Muscle of leg (tissue), 16 donors: ENCODE data around the gene PPARA. TPM values are rescaled to one million over a fixed set of nuclear protein-coding genes. Genes with fewer than 3 reads are reported as not detected.

ENCODE experiments used
- DNase-seq: peaks from one replicate; pipeline ENCODE4 v3.0.0; 2013
- H3K27ac ChIP-seq: one replicate; pipeline ENCODE4 v1.5.1; 2013; ENCODE audit warnings: mild to moderate bottlenecking, low read length, control low read depth
- H3K27me3 ChIP-seq: one replicate; pipeline ENCODE4 v1.6.1; 2013; ENCODE audit warnings: low read length; ENCODE audit not compliant: control insufficient read depth, insufficient read depth
- H3K36me3 ChIP-seq: one replicate; pipeline ENCODE4 v1.6.1; 2013; ENCODE audit warnings: low read length; ENCODE audit not compliant: control insufficient read depth, insufficient read depth
- H3K4me1 ChIP-seq: one replicate; pipeline ENCODE4 v1.6.1; 2013; ENCODE audit warnings: low read length; ENCODE audit not compliant: control insufficient read depth, insufficient read depth
- H3K4me3 ChIP-seq: one replicate; pipeline ENCODE4 v1.5.1; 2013; ENCODE audit warnings: low read length, control low read depth
- H3K9me3 ChIP-seq: replicated peaks from 2 replicates; pipeline ENCODE4 v1.6.1; 2013; ENCODE audit warnings: low read depth, low read length; ENCODE audit not compliant: control insufficient read depth
- WGBS: methylation state at CpG from one replicate; pipeline ENCODE4 v1.1.5; 2013; ENCODE audit warnings: missing lambda C conversion rate; ENCODE audit not compliant: insufficient coverage; 5-methylcytosine and 5-hydroxymethylcytosine counted together
- long read RNA-seq, 11 donors: transcript quantifications; one replicate each; lab custom pipeline, GENCODE V29; 2026
- polyA plus RNA-seq, 8 donors: library from polyadenylated mRNA; unstranded; fragments of 120-200 nt; gene quantifications; one replicate each; pipeline versions ENCODE4 v1.2.1 to v1.2.3, GENCODE V29; 2013; ENCODE audit warnings: inconsistent platforms in 1 of 8, low replicate concordance in 1 of 8; ENCODE audit not compliant: insufficient read length in 8 of 8, insufficient read depth in 1 of 8
- total RNA-seq: library from RNA; stranded (reverse); fragments of 120-200 nt; gene quantifications from one replicate; pipeline ENCODE4 v1.2.4, GENCODE V29; 2013

The PPARA gene
- 27.8 TPM for total RNA-seq
- 10 to 100 TPM; 15.5 to 22.8 (median 19.3) TPM for polyA plus RNA-seq
- long read RNA-seq, donor 1 = 0 reads
- long read RNA-seq, donor 2 = 0 reads
- long read RNA-seq, donor 3 = 0 reads
- long read RNA-seq, donor 4 = 0 reads
- long read RNA-seq, donor 5, full-length matches to known transcripts = 3 of 3 reads
- long read RNA-seq, donor 5, partial matches to known transcripts = 0 of 3 reads
- long read RNA-seq, donor 5, other reads (novel, unspliced or antisense) = 0 of 3 reads
- long read RNA-seq, donor 6, full-length matches to known transcripts = 2 of 2 reads
- long read RNA-seq, donor 6, partial matches to known transcripts = 0 of 2 reads
- long read RNA-seq, donor 6, other reads (novel, unspliced or antisense) = 0 of 2 reads
- long read RNA-seq, donor 7, full-length matches to known transcripts = 1 of 7 reads
- long read RNA-seq, donor 7, partial matches to known transcripts = 6 of 7 reads
- long read RNA-seq, donor 7, other reads (novel, unspliced or antisense) = 0 of 7 reads
- long read RNA-seq, donor 8, partial matches to known transcripts = 0 of 1 reads
- long read RNA-seq, donor 8, other reads (novel, unspliced or antisense) = 0 of 1 reads
- long read RNA-seq, donor 9, partial matches to known transcripts = 5 of 5 reads
- long read RNA-seq, donor 9, other reads (novel, unspliced or antisense) = 0 of 5 reads
- long read RNA-seq, donor 10, partial matches to known transcripts = 0 of 1 reads
- long read RNA-seq, donor 10, other reads (novel, unspliced or antisense) = 0 of 1 reads
- long read RNA-seq, donor 11 = 0 reads

- Histone ChIP-seq H3K36me3 (peaks cover 15% of the 10 kb centered on the region), H3K27ac (peak within 1 kb of the TSS; percentile 86), H3K9me3 (no peaks in the 10 kb centered on the region), H3K27me3 (peaks cover 2% of the 10 kb centered on the region), H3K4me3 (peak within 1 kb of the TSS; percentile 93), H3K4me1 (peaks cover 47% of the 10 kb centered on the region)
- 0% methylated on average over 98 of the region's 98 CpGs for WGBS
- peak; percentile 95 for DNase-seq
Observed at GRCh38 chr22:46150034-46150654, at the start of gene PPARA. Gene PPARA (plus strand): TSS chr22:46150526. CDS start chr22:46198384, 47,858 bp downstream.

- no peak for DNase-seq
- H3K27me3 ChIP-seq = no peaks in the 10 kb centered on the region
- H3K36me3 ChIP-seq = peaks cover 80% of the 10 kb centered on the region
- H3K9me3 ChIP-seq = no peaks in the 10 kb centered on the region
- H3K4me3 ChIP-seq = no peak overlapping the region
- peaks cover 42% of the 10 kb centered on the region for H3K4me1 ChIP-seq
- H3K27ac ChIP-seq = no peak overlapping the region
- WGBS = 76% methylated on average over 11 of the region's 11 CpGs
Observed at GRCh38 chr22:46102159-46102558, 48.2 kb upstream of the PPARA start.

GRCh38 chr22:46102752-46103151 is 47.6 kb upstream of the PPARA start:
- no peak overlapping the region for H3K4me3 ChIP-seq
- H3K9me3 ChIP-seq = no peaks in the 10 kb centered on the region
- no peak for DNase-seq
- H3K36me3 ChIP-seq = peaks cover 75% of the 10 kb centered on the region
- no peak overlapping the region for H3K27ac ChIP-seq
- 74% methylated on average over 12 of the region's 13 CpGs for WGBS
- H3K4me1 ChIP-seq = peaks cover 47% of the 10 kb centered on the region
- H3K27me3 ChIP-seq = no peaks in the 10 kb centered on the region

GRCh38 chr22:46103181-46103580 is 47.1 kb upstream of the PPARA start:
- DNase-seq = no peak
- H3K27ac ChIP-seq = no peak overlapping the region
- no peak overlapping the region for H3K4me3 ChIP-seq
- H3K27me3 ChIP-seq = no peaks in the 10 kb centered on the region
- 75% methylated on average over 10 of the region's 13 CpGs for WGBS
- H3K4me1 ChIP-seq = peaks cover 51% of the 10 kb centered on the region
- peaks cover 70% of the 10 kb centered on the region for H3K36me3 ChIP-seq
- no peaks in the 10 kb centered on the region for H3K9me3 ChIP-seq

GRCh38 chr22:46103664-46104063 is 46.7 kb upstream of the PPARA start:
- DNase-seq = no peak
- no peaks in the 10 kb centered on the region for H3K27me3 ChIP-seq
- peaks cover 70% of the 10 kb centered on the region for H3K36me3 ChIP-seq
- H3K27ac ChIP-seq = no peak overlapping the region
- 84% methylated on average over 19 of the region's 19 CpGs for WGBS
- H3K4me1 ChIP-seq = peaks cover 56% of the 10 kb centered on the region
- H3K4me3 ChIP-seq = no peak overlapping the region
- H3K9me3 ChIP-seq = no peaks in the 10 kb centered on the region

GRCh38 chr22:46104170-46104880 is 46.0 kb upstream of the PPARA start:
- Histone ChIP-seq H3K4me3 (no peak overlapping the region), H3K4me1 (peaks cover 62% of the 10 kb centered on the region), H3K36me3 (peaks cover 67% of the 10 kb centered on the region), H3K27ac (no peak overlapping the region), H3K9me3 (no peaks in the 10 kb centered on the region), H3K27me3 (no peaks in the 10 kb centered on the region)
- DNase-seq = no peak
- WGBS = 85% methylated on average over 32 of the region's 40 CpGs

- Histone ChIP-seq H3K9me3 (no peaks in the 10 kb centered on the region), H3K27me3 (no peaks in the 10 kb centered on the region), H3K27ac (no peak overlapping the region), H3K4me3 (no peak overlapping the region), H3K36me3 (peaks cover 67% of the 10 kb centered on the region), H3K4me1 (peaks cover 69% of the 10 kb centered on the region)
- no peak for DNase-seq
- WGBS = 64% methylated on average over 15 of the region's 17 CpGs
Observed at GRCh38 chr22:46104881-46105493, 45.3 kb upstream of the PPARA start.

GRCh38 chr22:46105494-46106278 is 44.6 kb upstream of the PPARA start:
- DNase-seq = no peak

More at GRCh38 chr22:46105494-46106278, 44.6 kb upstream of the PPARA start:
- Histone ChIP-seq H3K27me3 (no peaks in the 10 kb centered on the region), H3K36me3 (peaks cover 67% of the 10 kb centered on the region), H3K4me3 (no peak overlapping the region), H3K4me1 (peaks cover 75% of the 10 kb centered on the region), H3K27ac (no peak overlapping the region), H3K9me3 (no peaks in the 10 kb centered on the region)
- WGBS = 50% methylated on average over 11 of the region's 25 CpGs
